Adrenal gland (tissue), 5 donors: ENCODE data around the gene TPP1.

Experiments used
- CTCF ChIP-seq, 6 experiments: fragments of 450-650 bp in 4 of 6; fragments of 200-600 bp in 2 of 6; sonication (generic) in 1 of 6; IDR thresholded peaks; 1 replicate in 5 of 6; 2 replicates in 1 of 6; pipeline versions ENCODE4 v1.5.1 to v1.8.0; 2016 to 2021; ENCODE audit warnings: antibody characterized with exemption in 6 of 6, mild to moderate bottlenecking in 2 of 6, moderate library complexity in 1 of 6
- POLR2A ChIP-seq, 2 donors: fragments of 450-650 bp; IDR thresholded peaks; one replicate each; pipeline ENCODE4 v1.6.1; 2017; ENCODE audit warnings: antibody characterized with exemption in 2 of 2, mild to moderate bottlenecking in 2 of 2, moderate library complexity in 1 of 2
- donor health status: DM: no; HTN: no; CAD: no.

GRCh38 chr11:6646576-6646917, 27.3 kb upstream of the TPP1 start:
- TF ChIP-seq CTCF (IDR thresholded peaks at IDR 0.05) (no peak), POLR2A (IDR thresholded peaks at IDR 0.05) (no peak)
